ENCODE results near the gene PTGER2.

The PTGER2 gene

DNA sequence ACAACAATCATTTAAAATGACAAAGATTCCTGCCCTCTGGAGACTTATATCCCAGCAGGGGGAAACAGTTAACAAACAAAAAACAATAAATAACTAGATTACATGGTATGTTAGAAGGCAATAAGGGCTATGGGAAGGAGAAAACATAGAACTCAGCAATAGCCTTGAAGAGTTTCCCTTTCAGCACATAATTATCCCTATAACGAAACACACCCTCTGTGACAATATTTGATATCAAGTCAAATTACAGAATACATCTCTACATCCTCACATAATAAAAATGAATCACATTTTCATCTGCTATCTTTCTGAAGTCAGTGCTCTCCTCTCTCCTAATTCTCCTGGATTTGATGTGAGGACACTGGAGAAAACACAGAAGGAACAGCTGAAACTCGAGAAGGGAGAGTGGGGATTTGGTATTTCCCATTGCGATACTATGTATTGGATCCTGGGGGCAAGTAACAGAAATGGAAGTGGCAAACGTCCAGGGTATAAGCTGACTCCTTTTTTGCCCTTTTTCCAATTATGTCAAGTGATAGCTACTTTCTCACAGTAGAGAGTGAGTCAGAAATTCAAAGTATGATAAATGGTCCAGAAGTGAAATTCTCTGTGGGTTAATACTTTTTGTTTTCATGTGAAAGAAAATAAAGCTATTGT, 9.7 kb upstream of the PTGER2 start:
- in situ Hi-C loops (cut with HindIII; ENCODE audit: low sequenced_read_pairs), result no loop called here

DNA sequence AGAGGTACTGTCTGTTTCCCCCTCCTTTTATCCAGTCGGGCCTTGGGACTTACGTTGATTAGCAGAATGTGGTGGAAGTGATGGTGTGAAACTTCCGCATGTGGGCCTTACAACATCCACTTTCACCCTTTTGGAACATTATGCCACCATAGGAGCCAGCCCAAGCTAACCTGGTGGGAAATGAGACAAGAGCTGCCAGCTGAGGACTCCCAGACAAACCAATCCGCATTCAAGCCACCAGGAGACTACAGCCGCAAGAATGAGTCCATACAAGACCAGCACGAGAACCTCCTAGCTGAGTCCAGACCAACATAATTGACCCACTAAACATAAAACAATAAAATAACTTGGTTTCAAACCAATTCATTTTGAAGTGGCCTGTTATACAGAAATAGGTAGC, 9.1 kb upstream of the PTGER2 start:
- in situ Hi-C loops (cut with HindIII; ENCODE audit: low sequenced_read_pairs), result no loop called here

DNA sequence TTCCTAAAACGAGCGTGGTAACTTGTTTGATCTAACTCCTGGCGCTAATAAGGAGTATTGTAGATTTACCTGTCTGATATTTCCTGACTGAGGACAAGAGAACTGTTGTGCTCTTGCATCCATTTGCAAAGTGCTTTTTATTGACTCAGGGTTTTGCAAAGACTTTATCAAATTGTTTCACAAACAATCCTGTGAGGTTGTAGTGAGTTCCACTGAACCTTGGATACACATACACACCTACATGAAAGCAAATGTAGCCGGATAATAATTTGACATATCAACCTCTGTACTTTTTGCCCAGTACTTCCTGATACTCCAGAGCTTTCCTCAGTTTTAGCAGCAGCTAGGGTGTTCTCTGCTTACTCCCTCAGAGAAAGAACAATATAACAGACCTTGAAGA, 6.7 kb upstream of the PTGER2 start:
- in situ Hi-C loops (cut with HindIII; ENCODE audit: low sequenced_read_pairs), result no loop called here

DNA sequence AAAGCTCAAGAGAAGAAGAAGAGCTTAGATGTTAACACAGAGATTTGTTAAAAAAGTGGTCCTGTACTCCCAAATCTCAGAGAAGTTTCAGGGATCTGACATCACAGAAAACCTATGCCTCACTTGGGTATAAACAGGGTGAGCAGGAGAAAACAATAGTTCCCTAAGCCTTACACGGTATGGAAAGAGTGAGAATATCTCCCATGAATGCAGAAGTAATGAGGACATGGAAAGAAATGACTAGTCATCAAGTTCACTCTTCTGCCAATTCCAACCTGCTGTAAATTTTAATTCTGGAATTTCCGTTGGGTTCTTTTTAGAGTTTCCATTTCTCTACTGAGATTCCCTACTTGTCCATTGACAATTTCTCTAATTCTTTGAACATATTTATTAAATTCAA, 6.2 kb upstream of the PTGER2 start:
- in situ Hi-C loops (cut with HindIII; ENCODE audit: low sequenced_read_pairs), result no loop called here

DNA sequence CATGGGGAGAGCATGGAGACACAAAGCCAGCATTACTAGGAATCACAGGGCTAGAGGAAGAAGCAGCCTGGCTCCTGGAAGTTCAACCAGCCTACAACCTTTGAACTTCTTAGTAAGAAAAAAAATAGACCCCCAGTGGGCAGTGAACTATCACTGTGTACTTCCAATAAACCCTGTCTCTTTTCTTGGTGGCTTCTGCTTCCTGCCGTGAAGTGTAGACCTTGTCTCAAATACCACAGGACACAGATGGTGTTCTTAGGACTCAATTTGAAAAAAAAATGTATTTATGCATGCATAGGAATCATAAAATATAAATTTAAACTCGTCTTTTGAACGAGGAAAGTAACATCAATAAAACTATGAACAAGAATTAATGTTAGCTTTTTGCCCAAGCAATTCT, 3.6 kb upstream of the PTGER2 start:
- in situ Hi-C loops (cut with HindIII; ENCODE audit: low sequenced_read_pairs), result no loop called here

DNA sequence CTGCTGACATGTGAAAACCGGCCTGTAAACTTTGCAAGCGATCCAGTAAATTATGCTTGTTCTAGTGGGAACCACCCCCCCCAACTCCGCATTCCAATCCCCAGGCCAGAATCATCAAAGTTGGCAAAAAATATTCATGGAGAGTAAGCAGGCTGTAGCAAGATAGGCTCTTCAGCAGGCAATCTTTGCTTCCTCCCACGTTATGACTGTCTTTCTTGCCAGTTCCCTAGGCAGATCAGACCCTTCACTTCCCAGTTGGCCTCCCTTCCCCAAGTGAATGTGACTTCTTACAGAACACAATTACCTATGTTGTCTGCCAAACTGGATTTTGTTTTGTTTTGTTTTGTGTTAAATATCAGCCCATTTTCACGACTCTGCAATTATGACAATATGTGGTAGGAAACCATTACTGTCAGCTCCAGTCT, 1.2 kb upstream of the PTGER2 start:
- in situ Hi-C loops (cut with HindIII; ENCODE audit: low sequenced_read_pairs), result no loop called here

DNA sequence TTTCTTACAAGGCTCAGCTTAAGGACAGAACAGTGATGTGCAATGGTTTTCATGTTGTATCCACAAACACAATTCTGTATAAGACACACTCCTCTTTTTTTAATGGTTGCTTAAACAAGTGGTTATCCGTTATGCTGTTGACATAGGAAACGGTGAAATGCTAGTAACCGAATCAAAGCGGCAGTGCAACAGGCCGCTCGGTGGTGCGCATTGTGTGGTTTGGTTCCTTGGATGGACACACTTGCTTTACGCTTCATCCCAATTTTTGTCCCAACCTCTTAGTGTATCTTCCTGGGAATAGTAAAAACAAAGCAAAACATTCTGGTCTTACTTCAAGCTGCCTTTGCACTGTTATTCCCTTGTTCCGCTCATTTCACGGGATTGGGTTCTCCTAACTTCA, 650 bp upstream of the PTGER2 start:
- in situ Hi-C loops (cut with HindIII; ENCODE audit: low sequenced_read_pairs), result no loop called here

DNA sequence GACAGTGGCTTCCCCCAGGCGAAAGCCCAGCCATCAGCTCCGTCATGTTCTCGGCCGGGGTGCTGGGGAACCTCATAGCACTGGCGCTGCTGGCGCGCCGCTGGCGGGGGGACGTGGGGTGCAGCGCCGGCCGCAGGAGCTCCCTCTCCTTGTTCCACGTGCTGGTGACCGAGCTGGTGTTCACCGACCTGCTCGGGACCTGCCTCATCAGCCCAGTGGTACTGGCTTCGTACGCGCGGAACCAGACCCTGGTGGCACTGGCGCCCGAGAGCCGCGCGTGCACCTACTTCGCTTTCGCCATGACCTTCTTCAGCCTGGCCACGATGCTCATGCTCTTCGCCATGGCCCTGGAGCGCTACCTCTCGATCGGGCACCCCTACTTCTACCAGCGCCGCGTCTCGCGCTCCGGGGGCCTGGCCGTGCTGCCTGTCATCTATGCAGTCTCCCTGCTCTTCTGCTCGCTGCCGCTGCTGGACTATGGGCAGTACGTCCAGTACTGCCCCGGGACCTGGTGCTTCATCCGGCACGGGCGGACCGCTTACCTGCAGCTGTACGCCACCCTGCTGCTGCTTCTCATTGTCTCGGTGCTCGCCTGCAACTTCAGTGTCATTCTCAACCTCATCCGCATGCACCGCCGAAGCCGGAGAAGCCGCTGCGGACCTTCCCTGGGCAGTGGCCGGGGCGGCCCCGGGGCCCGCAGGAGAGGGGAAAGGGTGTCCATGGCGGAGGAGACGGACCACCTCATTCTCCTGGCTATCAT, 663 bp downstream of the PTGER2 start:
- in situ Hi-C loops (cut with HindIII; ENCODE audit: low sequenced_read_pairs), result no loop called here

DNA sequence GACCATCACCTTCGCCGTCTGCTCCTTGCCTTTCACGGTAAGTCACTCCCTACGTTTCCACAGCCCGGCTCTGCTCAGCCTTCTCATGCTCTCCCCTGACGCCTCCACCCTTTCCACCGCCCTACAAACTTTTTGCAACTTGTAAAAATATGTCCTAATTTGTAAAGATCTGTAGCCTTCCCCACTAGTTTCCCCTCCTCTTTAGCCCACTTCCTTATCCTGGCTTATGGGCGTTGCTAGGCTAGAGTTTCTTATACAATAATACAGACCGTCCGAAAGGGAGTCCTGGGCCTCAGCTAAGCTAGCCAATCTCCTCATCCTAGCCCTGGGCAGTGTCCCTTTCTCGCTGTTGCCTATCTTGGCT, 1.2 kb downstream of the PTGER2 start:
- in situ Hi-C loops (cut with HindIII; ENCODE audit: low sequenced_read_pairs), result no loop called here

DNA sequence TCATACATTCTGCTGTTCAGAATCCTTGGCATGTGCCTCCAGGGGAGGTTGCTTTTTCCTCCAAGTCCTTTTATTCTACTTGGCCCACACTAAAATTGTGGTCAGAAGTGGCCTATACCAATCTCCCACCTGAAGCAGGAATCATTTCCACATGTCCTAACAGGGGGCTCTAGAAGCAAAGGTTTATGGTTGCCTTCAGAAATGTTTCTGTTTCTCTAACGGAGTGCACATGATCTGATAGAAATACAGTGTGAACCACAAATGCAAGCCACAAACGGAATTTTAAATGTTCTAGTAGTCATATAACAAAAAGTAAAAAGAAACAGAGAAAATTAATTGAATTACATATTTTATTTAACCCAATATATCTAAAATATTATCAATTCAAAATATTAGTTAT, 4.0 kb downstream of the PTGER2 start:
- in situ Hi-C loops (cut with HindIII; ENCODE audit: low sequenced_read_pairs), result no loop called here

DNA sequence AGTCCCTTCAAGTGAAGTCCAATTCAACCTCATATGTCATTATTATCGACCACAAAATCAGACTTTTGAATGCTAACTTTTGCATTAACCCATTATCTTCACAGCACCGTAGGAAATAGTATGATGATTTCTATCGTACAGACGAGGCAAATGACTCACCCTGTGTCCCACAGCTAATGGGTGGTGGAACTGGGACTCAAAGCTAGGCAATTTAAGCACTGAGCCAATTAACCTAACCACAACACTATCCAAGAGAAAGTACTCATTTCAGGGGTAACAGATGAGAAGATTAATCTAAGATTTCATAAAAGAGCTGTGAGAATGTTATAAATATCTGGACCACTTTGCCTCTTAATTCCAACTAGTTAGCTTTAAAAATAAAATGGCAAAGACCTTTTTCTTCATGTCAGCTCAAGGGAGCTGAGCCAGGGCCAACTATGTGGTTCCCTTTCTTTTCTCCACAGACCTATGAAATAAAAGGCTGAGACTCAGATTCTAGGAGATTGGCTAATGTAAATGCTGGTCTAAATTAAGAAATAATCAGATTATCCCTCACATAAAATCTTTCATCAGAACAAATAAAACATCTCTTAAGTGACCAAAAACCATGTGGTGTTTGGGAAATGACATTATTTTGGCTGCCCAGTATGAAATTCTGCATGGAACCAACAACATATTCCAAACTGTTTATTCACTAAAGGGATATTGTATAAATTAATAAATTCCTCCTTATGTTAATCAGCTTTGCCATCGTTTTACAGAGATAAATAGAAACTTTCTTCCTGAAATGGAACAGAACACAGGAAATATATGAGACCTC, 4.9 kb downstream of the PTGER2 start:
- in situ Hi-C loops (cut with HindIII; ENCODE audit: low sequenced_read_pairs), result no loop called here

DNA sequence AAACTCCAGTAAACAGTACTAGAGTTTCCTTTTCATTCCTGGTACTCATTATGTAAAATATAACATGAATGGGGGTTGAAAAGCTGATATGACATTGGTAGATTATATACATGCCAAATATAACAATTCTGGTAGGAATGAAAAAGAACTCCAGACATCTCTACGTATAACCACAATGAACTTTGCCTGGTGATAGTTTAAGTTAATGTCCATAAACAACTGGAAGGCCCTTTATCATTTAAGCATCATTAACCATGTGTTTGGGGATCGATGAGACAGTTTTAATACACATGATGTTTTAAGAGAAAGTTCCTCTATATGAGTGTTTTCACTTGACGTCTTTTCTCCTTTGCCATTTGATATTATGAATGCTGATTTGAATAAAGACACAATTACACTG, 5.8 kb downstream of the PTGER2 start:
- in situ Hi-C loops (cut with HindIII; ENCODE audit: low sequenced_read_pairs), result no loop called here

DNA sequence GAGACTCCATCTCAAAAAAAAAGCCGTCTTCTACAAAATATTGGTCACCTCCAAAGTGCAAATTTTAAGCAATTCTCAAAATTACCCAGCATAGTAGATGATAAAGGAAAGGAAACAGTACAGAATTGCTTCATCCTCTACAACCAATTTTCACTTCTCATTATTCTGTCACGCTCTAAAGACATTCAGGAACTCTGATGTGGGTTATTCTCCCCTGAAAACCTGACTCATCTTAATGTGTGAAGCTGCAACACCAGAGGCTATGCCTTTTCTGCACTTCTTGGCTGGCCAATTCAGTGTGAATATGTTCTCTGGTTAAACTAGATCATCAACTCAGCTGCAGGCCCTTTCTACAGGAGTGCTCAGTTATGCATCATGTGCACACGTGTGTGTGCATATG, 11.0 kb downstream of the PTGER2 start:
- in situ Hi-C loops (cut with HindIII; ENCODE audit: low sequenced_read_pairs), result no loop called here

DNA sequence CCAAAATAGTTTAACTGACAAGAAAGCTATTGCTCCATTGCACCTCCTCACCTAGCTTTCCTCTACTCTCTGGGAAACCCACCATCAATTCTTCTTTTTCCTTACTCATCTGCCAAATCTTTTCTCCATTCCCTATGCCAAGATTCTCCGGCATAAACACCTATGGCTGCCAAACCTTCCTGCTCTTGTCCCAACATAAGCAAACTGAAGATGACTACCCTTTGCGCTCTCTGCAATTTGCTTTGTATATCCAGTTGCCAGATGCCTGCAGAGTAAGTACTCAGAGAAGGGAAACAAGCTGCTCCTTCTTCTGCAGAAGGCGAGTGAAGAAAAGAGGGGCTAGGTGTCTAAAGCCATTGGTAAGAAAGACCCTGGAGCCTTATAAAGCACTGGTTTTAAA, 11.5 kb downstream of the PTGER2 start:
- in situ Hi-C loops (cut with HindIII; ENCODE audit: low sequenced_read_pairs), result no loop called here

DNA sequence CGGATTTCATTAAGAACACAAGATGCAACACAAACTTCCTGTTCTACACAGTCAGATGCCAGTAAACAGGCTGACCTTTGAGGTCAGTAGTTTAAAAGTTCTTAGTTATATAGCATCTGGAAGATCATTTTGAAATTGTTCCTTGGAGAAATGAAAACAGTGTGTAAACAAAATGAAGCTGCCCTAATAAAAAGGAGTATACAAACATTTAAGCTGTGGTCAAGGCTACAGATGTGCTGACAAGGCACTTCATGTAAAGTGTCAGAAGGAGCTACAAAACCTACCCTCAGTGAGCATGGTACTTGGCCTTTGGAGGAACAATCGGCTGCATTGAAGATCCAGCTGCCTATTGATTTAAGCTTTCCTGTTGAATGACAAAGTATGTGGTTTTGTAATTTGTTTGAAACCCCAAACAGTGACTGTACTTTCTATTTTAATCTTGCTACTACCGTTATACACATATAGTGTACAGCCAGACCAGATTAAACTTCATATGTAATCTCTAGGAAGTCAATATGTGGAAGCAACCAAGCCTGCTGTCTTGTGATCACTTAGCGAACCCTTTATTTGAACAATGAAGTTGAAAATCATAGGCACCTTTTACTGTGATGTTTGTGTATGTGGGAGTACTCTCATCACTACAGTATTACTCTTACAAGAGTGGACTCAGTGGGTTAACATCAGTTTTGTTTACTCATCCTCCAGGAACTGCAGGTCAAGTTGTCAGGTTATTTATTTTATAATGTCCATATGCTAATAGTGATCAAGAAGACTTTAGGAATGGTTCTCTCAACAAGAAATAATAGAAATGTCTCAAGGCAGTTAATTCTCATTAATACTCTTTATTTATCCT, 13.5 kb downstream of the PTGER2 start:
- in situ Hi-C loops (cut with HindIII; ENCODE audit: low sequenced_read_pairs), result no loop called here

DNA sequence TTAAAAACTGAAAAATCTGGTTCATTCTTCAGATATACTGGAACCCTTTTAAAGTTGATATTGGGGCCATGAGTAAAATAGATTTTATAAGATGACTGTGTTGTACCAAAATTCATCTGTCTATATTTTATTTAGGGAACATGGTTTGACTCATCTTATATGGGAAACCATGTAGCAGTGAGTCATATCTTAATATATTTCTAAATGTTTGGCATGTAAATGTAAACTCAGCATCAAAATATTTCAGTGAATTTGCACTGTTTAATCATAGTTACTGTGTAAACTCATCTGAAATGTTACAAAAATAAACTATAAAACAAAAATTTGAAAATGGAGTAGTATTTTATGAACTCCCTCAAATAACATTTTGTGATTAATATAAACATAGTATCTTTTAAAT, 14.2 kb downstream of the PTGER2 start:
- in situ Hi-C loops (cut with HindIII; ENCODE audit: low sequenced_read_pairs), result no loop called here

DNA sequence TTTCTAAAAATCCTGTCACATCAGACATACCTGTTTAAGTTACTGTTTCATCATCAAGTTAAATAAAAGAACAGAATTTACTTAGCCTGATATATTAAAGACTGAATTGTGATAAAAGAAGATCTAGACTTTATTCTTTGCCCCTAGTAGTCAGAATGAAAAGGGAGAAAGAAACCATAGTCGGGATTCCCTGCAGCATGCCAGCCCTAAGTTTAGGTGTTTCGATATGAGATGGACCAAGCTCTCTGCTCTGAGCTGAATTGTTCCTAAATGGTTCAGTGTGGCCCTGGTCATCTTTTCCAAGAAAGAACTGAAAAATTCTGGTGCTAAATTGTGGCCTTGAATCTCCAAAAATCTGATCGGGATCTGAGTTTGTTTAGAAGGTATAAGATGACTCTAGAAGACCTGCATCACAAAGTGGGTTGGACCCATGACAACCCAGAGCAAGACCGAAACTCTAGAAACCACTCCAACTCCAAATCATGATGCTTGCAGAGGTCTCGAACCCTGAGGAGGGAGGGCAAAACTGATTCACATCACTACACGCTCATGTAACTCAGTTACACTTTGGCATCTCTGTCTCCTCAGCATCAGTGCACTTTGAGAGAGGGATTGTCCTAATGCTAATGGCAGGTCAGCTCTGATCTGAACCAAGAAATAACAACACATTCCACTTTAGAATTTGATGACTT, 15.7 kb downstream of the PTGER2 start:
- in situ Hi-C loops (cut with HindIII; ENCODE audit: low sequenced_read_pairs), result no loop called here

DNA sequence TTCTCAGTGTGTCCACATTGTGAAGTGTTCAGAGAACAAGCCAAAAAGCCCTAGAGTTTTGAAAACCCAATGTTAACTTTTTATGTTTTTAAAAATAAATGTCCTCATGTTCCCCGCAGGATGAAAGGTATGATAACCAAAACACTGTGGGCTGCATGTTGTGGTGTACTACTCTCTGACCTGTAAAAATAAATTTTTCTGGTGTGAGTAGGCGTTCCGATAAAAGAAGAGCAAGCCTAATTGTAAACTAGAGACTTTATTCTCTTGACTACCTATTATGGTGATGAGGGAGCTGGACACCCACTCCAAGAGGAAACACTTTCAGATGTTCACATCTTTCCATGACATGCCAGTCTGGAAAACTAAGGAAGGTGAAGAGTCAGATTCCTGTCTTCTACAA, 18.2 kb downstream of the PTGER2 start:
- in situ Hi-C loops (cut with HindIII; ENCODE audit: low sequenced_read_pairs), result no loop called here

DNA sequence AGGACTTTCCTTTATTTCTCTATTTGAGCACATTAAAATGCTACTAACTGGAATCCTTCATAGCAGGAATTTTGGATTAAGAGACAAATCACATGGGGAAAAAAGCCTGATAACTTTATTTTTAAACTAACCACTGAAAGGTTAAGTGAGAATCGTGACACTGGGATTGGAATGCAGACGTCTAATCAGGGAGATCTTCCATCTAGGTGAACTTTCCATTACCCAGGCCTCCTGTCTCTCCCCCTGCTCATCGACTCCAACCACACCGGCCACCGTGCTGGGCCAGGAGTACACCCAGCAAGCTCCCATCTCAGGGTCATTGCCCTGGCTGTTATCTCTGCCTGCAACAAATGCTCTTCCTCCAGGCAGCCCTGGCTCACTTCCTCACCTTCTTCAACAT, 19.0 kb downstream of the PTGER2 start:
- in situ Hi-C loops (cut with HindIII; ENCODE audit: low sequenced_read_pairs), result no loop called here

DNA sequence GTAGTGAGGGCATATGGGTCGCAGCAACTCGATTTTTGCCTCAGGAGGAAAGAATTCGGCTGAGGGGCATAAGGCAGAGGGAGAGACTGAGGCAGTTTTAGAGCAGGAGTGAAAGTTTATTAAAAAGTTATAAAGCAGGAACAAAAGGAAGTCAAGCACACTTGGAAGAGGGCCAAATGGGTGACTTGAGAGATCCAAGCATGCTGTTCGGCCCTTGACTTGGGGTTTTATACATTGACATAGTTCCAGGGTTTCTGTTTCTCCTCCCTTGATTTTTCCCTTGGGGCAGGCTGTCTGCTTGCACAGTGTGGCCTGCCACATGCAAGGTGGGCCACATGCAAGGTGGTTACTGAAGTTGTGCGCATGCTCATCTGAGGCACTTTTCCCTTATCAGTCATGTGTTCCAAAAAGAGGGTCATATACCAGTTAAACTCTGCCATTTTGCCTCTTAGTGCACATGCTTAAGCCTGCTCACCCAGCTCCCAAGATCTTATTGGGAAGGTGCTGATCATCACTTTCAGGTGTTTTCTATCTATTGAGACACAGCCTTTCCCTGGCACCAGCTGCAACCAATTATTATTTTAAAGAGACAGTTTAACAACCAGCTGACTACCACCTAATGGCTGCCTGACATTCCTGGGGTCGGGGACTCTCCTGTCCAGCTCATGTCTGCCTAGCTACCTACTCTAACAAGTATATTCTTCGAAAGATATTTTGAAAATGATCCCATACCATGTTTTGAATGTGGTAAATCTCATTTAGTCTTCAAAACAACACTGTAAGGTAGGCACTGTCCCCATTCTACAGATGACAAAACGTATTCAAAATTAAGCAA, 19.9 kb downstream of the PTGER2 start:
- in situ Hi-C loops (cut with HindIII; ENCODE audit: low sequenced_read_pairs), result no loop called here
